Activated T-helper 2 cell treated with anti-CD3 and anti-CD28 coated beads, Interferon-gamma antibody, Interleukin-2, Interleukin-4, amounts not matched to agents 10 μg/mL and 5 μg/mL and 100 μg/mL, durations not matched to agents 14 hours and 24 hours and 36 hours (primary cell): ENCODE measurements around the gene PPP1R12C. TPM values are rescaled to one million over a fixed set of nuclear protein-coding genes. Genes with fewer than 3 reads are reported as not detected.

Experiments
- DNase-seq: peaks from one replicate; pipeline ENCODE4 v3.0.0; 2021; ENCODE audit warnings: low spot score
- H3K27ac Mint-ChIP-seq: one replicate; pipeline ENCODE4 v1.8.0; 2021; ENCODE audit warnings: mixed read lengths
- H3K27me3 Mint-ChIP-seq: one replicate; pipeline ENCODE4 v1.8.0; 2021; ENCODE audit warnings: low read depth, mixed read lengths
- H3K36me3 Mint-ChIP-seq: one replicate; pipeline ENCODE4 v1.8.0; 2021; ENCODE audit warnings: low read depth, mixed read lengths
- H3K4me1 Mint-ChIP-seq: one replicate; pipeline ENCODE4 v1.8.0; 2021; ENCODE audit warnings: low read depth, mixed read lengths
- H3K4me3 Mint-ChIP-seq: one replicate; pipeline ENCODE4 v1.8.0; 2021; ENCODE audit warnings: low read depth, mild to moderate bottlenecking, moderate library complexity, mixed read lengths
- H3K9me3 Mint-ChIP-seq: one replicate; pipeline ENCODE4 v1.8.0; 2021; ENCODE audit warnings: mixed read lengths
- intact Hi-C: fragments of 100-400 bp; cut with micrococcal nuclease; formaldehyde crosslinking; loops from one replicate; pipeline ENCODE4 v1.15.1; 2023
- total RNA-seq: library from RNA; stranded (reverse); gene quantifications from 2 replicates; pipeline ENCODE4 v1.2.3, GENCODE V29; 2022

Gene PPP1R12C
- total RNA-seq, 1 donor from 2014 or later: 108 TPM

DNA sequence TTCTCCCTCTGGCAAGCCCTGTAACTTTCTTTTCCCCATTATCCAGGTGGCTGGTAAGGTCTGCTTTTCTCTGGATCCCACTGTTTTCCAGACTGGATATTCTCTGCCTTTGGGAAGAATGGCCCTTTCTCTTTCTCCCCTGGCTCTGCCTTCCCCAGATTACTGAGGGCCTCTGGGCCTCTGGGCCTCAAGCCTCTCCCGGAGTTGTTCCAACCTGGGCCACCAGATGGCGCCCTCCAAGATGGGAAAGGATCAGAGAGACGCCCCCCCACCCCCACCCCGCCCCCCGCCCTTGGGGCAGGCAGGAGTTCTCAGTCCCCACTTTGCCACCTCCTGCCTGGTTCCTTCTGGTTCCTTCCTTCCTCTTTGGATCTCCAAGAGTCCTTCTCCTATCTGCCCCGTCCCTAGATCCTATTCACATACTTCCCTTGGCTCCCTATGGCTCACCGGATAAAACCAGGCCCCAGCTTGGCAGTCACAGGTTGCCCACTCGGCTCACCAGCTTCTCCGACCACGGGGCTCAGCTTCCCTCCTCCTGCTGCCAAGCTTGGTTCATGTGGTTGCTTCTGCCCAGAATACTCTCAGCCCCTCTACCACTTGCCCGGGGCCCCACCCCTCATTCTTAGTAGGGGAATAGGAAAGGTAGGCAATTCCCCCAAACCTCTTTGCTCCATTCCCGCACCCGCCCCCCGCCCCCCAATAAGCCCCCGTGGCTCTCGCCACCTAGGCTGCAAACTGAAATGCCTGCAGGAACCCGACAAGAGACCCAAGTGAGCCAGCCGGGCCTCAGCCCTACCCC lies 28.7 kb downstream of the PPP1R12C start:
- intact Hi-C loops: loop anchor here (10.0 kb wide), 2 partner anchors 76 to 624 kb away; partner anchors contain the start of genes DNAAF3 and LENG9
- Mint-ChIP-seq H3K4me3 (no peak overlapping the region), H3K27me3 (peaks cover 33% of the 10 kb centered on the region), H3K36me3 (peaks cover 29% of the 10 kb centered on the region), H3K4me1 (peaks cover 11% of the 10 kb centered on the region), H3K27ac (no peak overlapping the region), H3K9me3 (no peaks in the 10 kb centered on the region)
- peak; percentile 61 for DNase-seq

DNA sequence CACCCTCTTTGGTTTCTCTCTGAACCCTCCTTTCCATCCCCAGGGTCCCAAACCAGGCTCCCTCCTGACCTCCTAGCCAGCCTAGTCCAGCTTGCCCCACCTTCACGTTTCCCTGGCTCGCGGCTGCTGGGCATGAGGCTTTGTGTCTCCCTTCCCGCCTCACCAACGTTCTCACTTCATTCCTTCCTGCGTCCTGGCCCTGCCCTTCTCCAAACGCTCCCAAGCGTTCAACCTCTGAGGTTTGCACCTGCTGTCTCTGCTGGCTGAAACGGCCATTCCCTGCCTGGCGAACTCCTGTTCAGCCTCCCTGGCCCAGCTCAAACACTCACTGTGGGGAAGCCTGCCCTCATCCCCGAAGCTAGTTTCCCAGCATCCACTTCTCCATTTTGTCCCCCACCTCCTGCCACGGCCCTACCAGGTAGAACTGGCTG lies 29.4 kb downstream of the PPP1R12C start:
- H3K4me1 Mint-ChIP-seq: peaks cover 11% of the 10 kb centered on the region
- no peak overlapping the region for H3K27ac Mint-ChIP-seq
- no peak for DNase-seq
- intact Hi-C loops: loop anchor here (10.0 kb wide), 2 partner anchors 77 to 623 kb away; partner anchors contain the start of genes DNAAF3 and LENG9
- no peaks in the 10 kb centered on the region for H3K9me3 Mint-ChIP-seq
- H3K36me3 Mint-ChIP-seq: peaks cover 29% of the 10 kb centered on the region
- no peak overlapping the region for H3K4me3 Mint-ChIP-seq
- H3K27me3 Mint-ChIP-seq: peaks cover 36% of the 10 kb centered on the region

DNA sequence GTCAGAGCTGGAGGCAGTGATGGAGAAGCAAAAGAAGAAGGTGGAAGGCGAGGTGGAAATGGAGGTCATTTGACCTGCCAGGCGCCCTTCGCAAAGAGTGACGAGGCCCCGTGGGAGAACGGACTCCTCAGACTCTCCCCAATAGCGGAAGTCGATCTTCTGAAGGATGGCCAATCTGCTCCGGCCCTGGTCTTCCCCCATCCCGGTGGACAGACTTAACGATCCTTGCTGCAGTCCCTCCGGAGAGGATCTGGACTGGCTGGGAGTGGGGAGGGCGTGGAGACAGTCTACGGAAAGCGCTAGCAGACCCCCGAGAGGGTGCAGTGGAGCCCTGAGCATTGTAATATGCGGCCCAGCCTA lies 29.9 kb downstream of the PPP1R12C start:
- DNase-seq: no peak
- no peaks in the 10 kb centered on the region for H3K9me3 Mint-ChIP-seq
- H3K4me1 Mint-ChIP-seq: peaks cover 14% of the 10 kb centered on the region
- H3K27ac Mint-ChIP-seq: no peak overlapping the region
- H3K4me3 Mint-ChIP-seq: peak overlapping the region; percentile 37
- H3K27me3 Mint-ChIP-seq: peaks cover 40% of the 10 kb centered on the region
- intact Hi-C loops: loop anchor here (10.0 kb wide), 2 partner anchors 77 to 623 kb away; partner anchors contain the start of genes DNAAF3 and LENG9
- H3K36me3 Mint-ChIP-seq: peaks cover 31% of the 10 kb centered on the region

DNA sequence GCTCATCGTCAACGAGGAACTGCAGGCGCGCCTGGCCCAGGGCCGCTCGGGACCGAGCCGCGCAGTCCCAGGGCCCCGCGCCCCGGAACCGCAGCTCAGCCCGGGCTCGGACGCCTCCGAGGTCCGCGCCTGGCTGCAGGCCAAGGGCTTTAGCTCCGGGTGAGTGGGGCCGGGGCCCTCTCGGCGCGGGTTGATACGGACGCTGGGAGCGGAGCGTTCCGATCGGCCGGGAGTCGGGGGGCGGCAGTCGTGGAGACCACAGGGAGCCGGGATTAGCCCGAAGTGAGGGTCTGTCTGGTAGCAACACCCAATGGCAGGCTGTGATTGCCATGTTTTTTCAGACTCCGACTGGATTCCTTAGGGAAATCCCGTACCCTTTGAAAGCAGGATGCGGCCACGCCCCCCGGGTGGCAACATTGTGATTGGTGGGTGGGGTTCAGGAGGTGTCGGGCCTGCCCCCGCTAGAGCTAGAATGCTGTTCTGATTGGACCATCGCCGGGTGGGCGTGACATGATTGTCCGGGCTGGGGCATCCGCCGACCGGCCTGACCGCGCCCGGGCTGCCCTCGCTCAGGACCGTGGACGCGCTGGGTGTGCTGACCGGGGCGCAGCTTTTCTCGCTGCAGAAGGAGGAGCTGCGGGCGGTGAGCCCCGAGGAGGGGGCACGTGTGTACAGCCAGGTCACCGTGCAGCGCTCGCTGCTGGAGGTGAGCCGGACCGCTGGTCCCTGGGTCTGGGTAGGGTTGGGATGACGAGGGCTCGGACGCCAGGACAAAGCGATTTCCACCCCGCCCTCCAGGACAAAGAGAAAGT lies 30.5 kb downstream of the PPP1R12C start:
- peaks cover 43% of the 10 kb centered on the region for H3K27me3 Mint-ChIP-seq
- peak overlapping the region; percentile 37 for H3K4me3 Mint-ChIP-seq

DNA sequence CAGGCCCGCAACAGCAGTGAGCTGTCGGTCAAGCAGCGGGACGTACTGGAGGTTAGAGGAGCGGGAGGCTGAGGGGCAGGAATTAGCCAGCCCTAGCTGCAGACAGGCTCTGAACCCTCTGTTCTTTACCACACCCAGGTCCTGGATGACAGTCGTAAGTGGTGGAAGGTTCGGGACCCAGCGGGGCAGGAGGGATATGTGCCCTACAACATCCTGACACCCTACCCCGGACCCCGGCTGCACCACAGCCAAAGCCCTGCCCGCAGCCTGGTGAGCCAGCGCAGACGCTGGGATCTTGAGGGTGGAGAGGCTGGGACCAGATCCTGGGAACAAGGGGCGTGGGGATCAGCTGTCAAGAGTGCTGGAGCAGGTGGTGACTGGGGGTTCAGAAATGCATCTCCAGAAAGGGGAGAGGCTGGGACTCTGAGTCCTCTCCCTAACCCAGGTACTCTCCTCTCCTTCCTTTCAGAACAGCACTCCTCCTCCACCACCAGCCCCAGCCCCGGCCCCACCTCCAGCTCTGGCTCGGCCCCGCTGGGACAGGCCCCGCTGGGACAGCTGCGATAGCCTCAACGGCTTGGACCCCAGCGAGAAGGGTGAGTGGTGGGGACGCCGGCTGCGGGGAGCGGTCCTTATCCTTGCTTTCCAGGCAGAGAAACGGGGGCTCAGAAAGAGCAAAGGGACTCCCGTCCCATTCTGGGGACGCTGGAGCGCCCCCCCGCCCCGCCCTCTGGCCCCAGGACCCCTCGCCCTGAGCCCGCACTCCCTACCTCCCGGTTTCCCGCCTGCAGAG lies 31.3 kb downstream of the PPP1R12C start:
- intact Hi-C loops: loop anchor here (10.0 kb wide), 2 partner anchors 79 to 621 kb away; partner anchors contain the start of genes DNAAF3 and LENG9
- Mint-ChIP-seq H3K9me3 (no peaks in the 10 kb centered on the region), H3K36me3 (peaks cover 32% of the 10 kb centered on the region), H3K27me3 (peaks cover 43% of the 10 kb centered on the region), H3K4me3 (no peak overlapping the region), H3K27ac (no peak overlapping the region), H3K4me1 (peaks cover 18% of the 10 kb centered on the region)
- DNase-seq: no peak

More for the DNA sequence above, 30.5 kb downstream of the PPP1R12C start:
- no peaks in the 10 kb centered on the region for H3K9me3 Mint-ChIP-seq
- peak; percentile 27 for DNase-seq
- intact Hi-C loops: loop anchor here (10.0 kb wide), 2 partner anchors 78 to 622 kb away; partner anchors contain the start of genes DNAAF3 and LENG9
- H3K4me1 Mint-ChIP-seq: peaks cover 18% of the 10 kb centered on the region
- H3K36me3 Mint-ChIP-seq: peaks cover 32% of the 10 kb centered on the region
- no peak overlapping the region for H3K27ac Mint-ChIP-seq

DNA sequence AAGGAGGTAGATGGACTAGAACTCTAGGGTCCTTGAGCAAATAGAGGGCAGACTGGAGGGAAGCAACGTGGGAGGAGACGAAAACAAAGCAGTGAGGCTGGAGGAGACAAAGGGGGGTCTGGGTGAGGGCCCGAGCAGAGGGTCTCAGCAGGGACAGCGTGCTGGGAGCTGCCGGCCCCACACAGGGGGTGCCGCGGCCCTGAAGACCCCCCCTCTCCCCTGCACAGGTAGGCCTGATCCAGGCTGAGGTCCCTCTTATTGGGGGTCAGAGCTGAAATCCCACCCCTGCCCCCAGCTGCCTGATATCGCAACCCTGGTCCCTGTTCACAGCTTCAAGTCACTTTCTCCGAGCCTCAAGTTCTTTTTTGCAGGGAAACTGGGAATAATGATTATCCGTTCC lies 33.0 kb downstream of the PPP1R12C start:
- intact Hi-C loops: loop anchor here (10.0 kb wide), 2 partner anchors 80 to 620 kb away; partner anchors contain the start of genes DNAAF3 and LENG9
- Mint-ChIP-seq H3K4me3 (no peak overlapping the region), H3K27me3 (peaks cover 43% of the 10 kb centered on the region), H3K9me3 (no peaks in the 10 kb centered on the region), H3K4me1 (peaks cover 27% of the 10 kb centered on the region), H3K27ac (no peak overlapping the region), H3K36me3 (peaks cover 21% of the 10 kb centered on the region)
- no peak for DNase-seq

- peaks cover 23% of the 10 kb centered on the region for H3K4me1 Mint-ChIP-seq
- no peak overlapping the region for H3K4me3 Mint-ChIP-seq
- peaks cover 18% of the 10 kb centered on the region for H3K36me3 Mint-ChIP-seq
- no peak for DNase-seq
- peaks cover 37% of the 10 kb centered on the region for H3K27me3 Mint-ChIP-seq
- intact Hi-C loops: loop anchor here (10.0 kb wide), 2 partner anchors 82 to 618 kb away; partner anchors contain the start of genes DNAAF3 and LENG9
- H3K9me3 Mint-ChIP-seq: no peaks in the 10 kb centered on the region
- H3K27ac Mint-ChIP-seq: no peak overlapping the region
Measured at GRCh38 chr19:55083004-55083850, 34.2 kb downstream of the PPP1R12C start.

GRCh38 chr19:55082020-55082851 lies 35.2 kb downstream of the PPP1R12C start:
- H3K4me1 Mint-ChIP-seq: peaks cover 16% of the 10 kb centered on the region
- H3K9me3 Mint-ChIP-seq: no peaks in the 10 kb centered on the region
- intact Hi-C loops: loop anchor here (10.0 kb wide), 2 partner anchors 83 to 617 kb away; partner anchors contain the start of genes DNAAF3 and LENG9
- H3K36me3 Mint-ChIP-seq: peaks cover 8% of the 10 kb centered on the region
- no peak overlapping the region for H3K27ac Mint-ChIP-seq
- peak overlapping the region; percentile 54 for H3K4me3 Mint-ChIP-seq
- DNase-seq: peak; percentile 32
- peaks cover 28% of the 10 kb centered on the region for H3K27me3 Mint-ChIP-seq

DNA sequence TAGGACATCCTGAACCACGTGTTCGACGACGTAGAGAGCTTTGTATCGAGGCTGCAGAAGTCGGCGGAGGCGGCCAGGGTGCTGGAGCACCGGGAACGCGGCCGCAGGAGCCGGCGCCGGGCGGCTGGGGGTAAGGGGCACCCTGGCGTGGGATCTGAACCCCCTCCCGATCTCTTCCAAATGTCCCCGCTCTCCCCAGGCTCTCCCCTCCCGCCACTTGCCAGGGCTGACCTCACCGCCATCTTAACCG lies 35.7 kb downstream of the PPP1R12C start:
- peaks cover 7% of the 10 kb centered on the region for H3K36me3 Mint-ChIP-seq
- peaks cover 28% of the 10 kb centered on the region for H3K27me3 Mint-ChIP-seq
- intact Hi-C loops: loop anchor here (2.0 to 10.0 kb wide), 4 partner anchors 19 to 617 kb away; partner anchors contain the start of genes DNAAF3, LENG9, PPP1R12C and RDH13
- peaks cover 16% of the 10 kb centered on the region for H3K4me1 Mint-ChIP-seq
- no peak for DNase-seq
- H3K27ac Mint-ChIP-seq: no peak overlapping the region
- no peaks in the 10 kb centered on the region for H3K9me3 Mint-ChIP-seq
- H3K4me3 Mint-ChIP-seq: peak overlapping the region; percentile 79

DNA sequence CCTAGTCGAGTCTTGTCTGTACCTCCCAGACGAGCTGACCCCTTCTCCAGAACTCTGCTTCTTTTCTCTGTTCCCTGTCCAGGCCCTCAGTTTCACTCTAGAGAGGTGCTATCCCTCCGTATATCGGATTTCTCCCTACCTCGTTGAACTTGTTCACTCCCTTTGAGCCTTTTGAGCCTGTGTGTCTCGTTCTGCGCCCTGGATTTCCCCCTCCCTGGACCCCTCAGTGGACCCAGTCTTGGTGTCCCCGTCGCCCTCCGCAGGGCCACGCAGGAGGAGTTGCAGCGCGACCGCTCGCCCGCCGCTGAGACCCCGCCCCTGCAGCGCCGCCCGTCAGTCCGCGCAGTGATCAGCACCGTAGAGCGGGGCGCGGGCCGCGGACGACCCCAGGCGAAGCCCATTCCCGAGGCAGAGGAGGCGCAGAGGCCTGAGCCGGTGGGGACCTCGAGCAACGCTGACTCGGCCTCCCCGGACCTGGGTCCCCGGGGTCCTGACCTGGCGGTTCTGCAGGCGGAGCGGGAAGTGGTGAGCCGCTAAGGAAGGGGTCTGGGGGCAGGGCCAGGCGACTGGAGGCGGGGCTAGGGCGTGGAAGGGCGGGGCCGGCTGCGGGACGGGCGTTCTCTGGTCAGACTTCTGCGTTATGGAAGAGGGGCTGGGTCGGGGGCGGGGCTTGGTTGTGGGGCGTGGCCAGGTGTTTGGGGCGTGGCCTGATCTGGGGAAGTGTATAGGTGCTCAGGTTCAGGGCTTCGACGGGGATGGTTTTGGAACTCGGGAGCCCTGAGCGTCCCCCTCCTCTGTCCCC lies 36.3 kb downstream of the PPP1R12C start:
- peak; percentile 94 for DNase-seq
- Mint-ChIP-seq H3K4me1 (peaks cover 16% of the 10 kb centered on the region), H3K9me3 (no peaks in the 10 kb centered on the region), H3K27me3 (peaks cover 28% of the 10 kb centered on the region), H3K27ac (peak overlapping the region; percentile 86), H3K36me3 (peaks cover 7% of the 10 kb centered on the region), H3K4me3 (peak overlapping the region; percentile 79)
- intact Hi-C loops: loop anchor here (2.0 to 10.0 kb wide), 4 partner anchors 18 to 616 kb away; partner anchors contain the start of genes DNAAF3, LENG9, PPP1R12C and RDH13
